Keratinocyte (primary cell): ENCODE results near the gene ZNF653. TPM values are rescaled to one million over a fixed set of nuclear protein-coding genes. Genes with fewer than 3 reads are reported as not detected.

Source experiments
- DNase-seq: peaks from one replicate; pipeline ENCODE4 v3.0.0-alpha.2; 2011; ENCODE audit warnings: low read depth, missing footprints, low spot score
- FAIRE-seq: peaks from 2 replicates; lab custom pipeline; 2011; peaks lifted over from hg19 to GRCh38; lab: Jason Lieb, UNC
- H2AFZ ChIP-seq: 2 replicates; pipeline ENCODE4 v1.6.0; 2012; ENCODE audit warnings: low read length, control low read depth, inconsistent platforms; ENCODE audit not compliant: control insufficient read depth
- H3K27ac ChIP-seq: 2 replicates; pipeline ENCODE4 v1.5.1; 2011; ENCODE audit warnings: low read length; ENCODE audit not compliant: control insufficient read depth, insufficient read depth
- H3K27me3 ChIP-seq: 3 replicates; pipeline ENCODE4 v1.6.0; 2011; ENCODE audit warnings: low read length; ENCODE audit not compliant: control insufficient read depth, insufficient read depth; ENCODE audit errors: extremely low read depth
- H3K36me3 ChIP-seq, 2 experiments: 2 replicates in 1 of 2; 3 replicates in 1 of 2; pipeline ENCODE4 v1.5.1; 2011; ENCODE audit warnings: low read length in 2 of 2, mild to moderate bottlenecking in 1 of 2; ENCODE audit not compliant: control insufficient read depth in 2 of 2, insufficient read depth in 2 of 2; ENCODE audit errors: extremely low read depth in 1 of 2
- H3K4me1 ChIP-seq: 3 replicates; pipeline ENCODE4 v1.5.1; 2011; ENCODE audit warnings: low read length; ENCODE audit not compliant: control insufficient read depth, insufficient read depth; ENCODE audit errors: extremely low read depth
- H3K4me2 ChIP-seq: 3 replicates; pipeline ENCODE4 v1.6.0; 2011; ENCODE audit warnings: low read depth, low read length; ENCODE audit not compliant: control insufficient read depth, insufficient read depth; ENCODE audit errors: extremely low read depth
- H3K4me3 ChIP-seq, 3 experiments: fragments of 200-600 bp in 1 of 3; sonication (generic) in 1 of 3; 2 replicates in 2 of 3; 3 replicates in 1 of 3; pipeline ENCODE4 v1.5.1; 2011 to 2016; ENCODE audit warnings: low read length in 3 of 3, mild to moderate bottlenecking in 3 of 3, control low read depth in 2 of 3, inconsistent platforms in 1 of 3, low read depth in 1 of 3, mixed read lengths in 1 of 3, mixed run types in 1 of 3, moderate library complexity in 1 of 3; ENCODE audit not compliant: control insufficient read depth in 2 of 3, insufficient read depth in 2 of 3; ENCODE audit errors: extremely low read depth in 1 of 3
- H3K79me2 ChIP-seq: 2 replicates; pipeline ENCODE4 v1.6.0; 2012; ENCODE audit warnings: low read length; ENCODE audit not compliant: control insufficient read depth, insufficient read depth
- H3K9ac ChIP-seq: 3 replicates; pipeline ENCODE4 v1.6.0; 2011; ENCODE audit warnings: low read length; ENCODE audit not compliant: control insufficient read depth, insufficient read depth; ENCODE audit errors: extremely low read depth
- H3K9me1 ChIP-seq: 3 replicates; pipeline ENCODE4 v1.6.0; 2011; ENCODE audit warnings: low read length; ENCODE audit not compliant: control insufficient read depth, insufficient read depth; ENCODE audit errors: extremely low read depth
- H3K9me3 ChIP-seq: 2 replicates; pipeline ENCODE4 v1.5.1; 2012; ENCODE audit warnings: low read depth, low read length; ENCODE audit not compliant: control insufficient read depth
- H4K20me1 ChIP-seq: 3 replicates; pipeline ENCODE4 v1.6.0; 2011; ENCODE audit warnings: low read length; ENCODE audit not compliant: control insufficient read depth, insufficient read depth; ENCODE audit errors: extremely low read depth
- CTCF ChIP-seq, 3 experiments: IDR thresholded peaks in 1 of 3; conservative IDR thresholded peaks in 1 of 3; optimal IDR thresholded peaks in 1 of 3; 2 replicates in 2 of 3; 3 replicates in 1 of 3; pipeline versions ENCODE3 to v1.5.1; 2011; ENCODE audit warnings: low read length in 3 of 3, mild to moderate bottlenecking in 3 of 3, moderate library complexity in 2 of 3, control low read depth in 1 of 3, inconsistent platforms in 1 of 3; ENCODE audit not compliant: insufficient read depth in 2 of 3; ENCODE audit errors: extremely low read depth in 1 of 3
- EZH2 ChIP-seq: IDR thresholded peaks from one replicate; pipeline ENCODE4 v1.6.1; 2012; ENCODE audit warnings: inconsistent platforms, mild to moderate bottlenecking, low read length, moderate library complexity
- dilution Hi-C: fragments of 300-500 bp; cut with MboI; formaldehyde crosslinking; loops from one replicate; pipeline ENCODE4 v1.7.0; 2020; ENCODE audit warnings: low sequenced_read_pairs; ENCODE audit not compliant: extremely low pct_ligation_motif_present
- polyA plus RNA-seq, 5 experiments: library from polyadenylated mRNA; depleted of rRNA in 3 of 5; stranded (reverse) in 3 of 5; stranded (forward) in 1 of 5; unstranded in 1 of 5; fragments of >200 nt; gene quantifications; 1 replicate in 1 of 5; 2 replicates in 3 of 5; 3 replicates in 1 of 5; pipeline versions ENCODE4 v1.2.1 to v1.2.3, GENCODE V29; 2011 to 2012; ENCODE audit warnings: missing spikeins in 2 of 5, low read depth in 1 of 5, low replicate concordance in 1 of 5

The ZNF653 gene
- polyA plus RNA-seq, 1 donor (not counting 4 experiments of a cell fraction or from before 2014, with no cell fraction given) = 3.8 TPM

- no peaks in the 10 kb centered on the region for H3K79me2 ChIP-seq
- H3K9me3 ChIP-seq = no peaks in the 10 kb centered on the region
- H3K36me3 ChIP-seq = peaks cover 2 to 5% of the 10 kb centered on the region in 2 experiments
- H3K27me3 ChIP-seq = no peaks in the 10 kb centered on the region
- H3K9ac ChIP-seq = no peak overlapping the region
- TF ChIP-seq EZH2 (no peak), CTCF (optimal IDR thresholded peaks at IDR 0.05 in 1 of 3, IDR thresholded peaks at IDR 0.05 in 1 of 3, conservative IDR thresholded peaks at IDR 0.05 in 1 of 3; ENCODE audit: extremely low read depth in 1 of 3, insufficient read depth in 2 of 3, low read length in 3 of 3) (no peak)
- H3K4me2 ChIP-seq = no peak overlapping the region
- H3K9me1 ChIP-seq = no peaks in the 10 kb centered on the region
- H2AFZ ChIP-seq = no peak overlapping the region
- peaks cover 5% of the 10 kb centered on the region for H3K4me1 ChIP-seq
- H3K4me3 ChIP-seq = no peak overlapping the region
- no peak overlapping the region for H3K27ac ChIP-seq
- FAIRE-seq (no peak), DNase-seq (no peak)
- no peaks in the 10 kb centered on the region for H4K20me1 ChIP-seq
- dilution Hi-C loops = no loop called here
These were observed 9.8 kb downstream of the ZNF653 start for GRCh38 chr19:11495885-11496284.

GRCh38 chr19:11495481-11495880, 10.2 kb downstream of the ZNF653 start:
- H3K9me3 ChIP-seq = no peaks in the 10 kb centered on the region
- DNase-seq (no peak), FAIRE-seq (no peak)
- no peak overlapping the region for H3K4me3 ChIP-seq
- H3K36me3 ChIP-seq = peaks cover 2 to 7% of the 10 kb centered on the region in 2 experiments
- H3K79me2 ChIP-seq = no peaks in the 10 kb centered on the region
- peaks cover 5% of the 10 kb centered on the region for H3K4me1 ChIP-seq
- H3K27me3 ChIP-seq = no peaks in the 10 kb centered on the region
- H2AFZ ChIP-seq = no peak overlapping the region
- dilution Hi-C loops = no loop called here
- H3K9ac ChIP-seq = no peak overlapping the region
- H3K9me1 ChIP-seq = no peaks in the 10 kb centered on the region
- H4K20me1 ChIP-seq = no peaks in the 10 kb centered on the region
- H3K27ac ChIP-seq = no peak overlapping the region
- no peak for TF ChIP-seq EZH2
- no peak for TF ChIP-seq CTCF (optimal IDR thresholded peaks at IDR 0.05 in 1 of 3, IDR thresholded peaks at IDR 0.05 in 1 of 3, conservative IDR thresholded peaks at IDR 0.05 in 1 of 3; ENCODE audit: extremely low read depth in 1 of 3, insufficient read depth in 2 of 3, low read length in 3 of 3)
- no peak overlapping the region for H3K4me2 ChIP-seq
